OCI-LY7 (cell line): Measurements from ENCODE around the gene C1orf105.

Experiments
- EZH2phosphoT487 ChIP-seq: fragments of 200-600 bp; sonication (generic); IDR thresholded peaks from 2 replicates; pipeline ENCODE4 v1.6.1; 2018; ENCODE audit warnings: low read depth, borderline replicate concordance, mild to moderate bottlenecking, mixed run types, antibody characterized with exemption, low read length, moderate library complexity, mixed read lengths
- TF ChIP-seq, protein P1 (sequence below): fragments of 200-600 bp; sonication (generic); conservative IDR thresholded peaks from 2 replicates; pipeline ENCODE4 v1.5.1; 2014; ENCODE audit warnings: mild to moderate bottlenecking, antibody characterized with exemption, low read length, moderate library complexity, mixed read lengths

DNA sequence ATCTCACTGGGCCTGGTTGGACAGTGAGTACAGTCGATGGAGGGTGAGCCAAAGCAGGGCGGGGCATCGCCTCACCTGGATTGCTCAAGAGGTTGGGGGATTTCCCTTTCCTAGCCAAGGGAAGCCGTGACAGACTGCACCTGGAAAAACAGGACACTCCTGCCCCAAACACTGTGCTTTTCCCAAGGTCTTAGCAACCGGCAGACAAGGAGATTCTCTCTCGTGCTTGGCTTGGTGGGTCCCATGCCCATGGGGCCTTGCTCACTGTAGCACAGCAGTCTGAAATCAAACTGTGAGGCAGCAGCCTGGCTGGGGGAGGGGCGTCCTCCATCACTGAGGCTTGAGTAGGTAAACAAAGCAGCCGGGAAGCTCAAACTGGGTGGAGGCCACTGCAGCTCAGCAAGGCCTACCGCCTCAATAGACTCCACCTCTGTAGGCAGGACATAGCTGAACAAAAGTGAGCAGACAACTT lies 11.3 kb downstream of the C1orf105 start:
- TF ChIP-seq, protein P1, sequence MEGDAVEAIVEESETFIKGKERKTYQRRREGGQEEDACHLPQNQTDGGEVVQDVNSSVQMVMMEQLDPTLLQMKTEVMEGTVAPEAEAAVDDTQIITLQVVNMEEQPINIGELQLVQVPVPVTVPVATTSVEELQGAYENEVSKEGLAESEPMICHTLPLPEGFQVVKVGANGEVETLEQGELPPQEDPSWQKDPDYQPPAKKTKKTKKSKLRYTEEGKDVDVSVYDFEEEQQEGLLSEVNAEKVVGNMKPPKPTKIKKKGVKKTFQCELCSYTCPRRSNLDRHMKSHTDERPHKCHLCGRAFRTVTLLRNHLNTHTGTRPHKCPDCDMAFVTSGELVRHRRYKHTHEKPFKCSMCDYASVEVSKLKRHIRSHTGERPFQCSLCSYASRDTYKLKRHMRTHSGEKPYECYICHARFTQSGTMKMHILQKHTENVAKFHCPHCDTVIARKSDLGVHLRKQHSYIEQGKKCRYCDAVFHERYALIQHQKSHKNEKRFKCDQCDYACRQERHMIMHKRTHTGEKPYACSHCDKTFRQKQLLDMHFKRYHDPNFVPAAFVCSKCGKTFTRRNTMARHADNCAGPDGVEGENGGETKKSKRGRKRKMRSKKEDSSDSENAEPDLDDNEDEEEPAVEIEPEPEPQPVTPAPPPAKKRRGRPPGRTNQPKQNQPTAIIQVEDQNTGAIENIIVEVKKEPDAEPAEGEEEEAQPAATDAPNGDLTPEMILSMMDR: no peak
- no peak for TF ChIP-seq EZH2phosphoT487
